Measurements from ENCODE around the gene RESF1.
"Not testable (repeated sequence)": the region's sequence is repeated elsewhere in the genome, so short reads cannot be mapped to it uniquely, and the experiment has no call there.

Gene RESF1

GRCh38 chr12:31959161-31959700 is at the start of gene RESF1:
Gene RESF1, plus strand, starts transcription at chr12:31959415. Its CDS starts 21,541 bp downstream, at chr12:31980956.
- peak; percentile 86 for DNase-seq (ENCODE audit: low spot score)

GRCh38 chr12:31914927-31915326 is 44.3 kb upstream of the RESF1 start:
- no peak for DNase-seq (ENCODE audit: low spot score)

- no peak for DNase-seq (ENCODE audit: low spot score)
Measured at GRCh38 chr12:31915446-31915845, 43.8 kb upstream of the RESF1 start.

- DNase-seq (ENCODE audit: low spot score): no peak
Measured at GRCh38 chr12:31922341-31923062, 36.7 kb upstream of the RESF1 start.

- DNase-seq (ENCODE audit: low spot score): no peak
Measured at GRCh38 chr12:31923063-31923412, 36.2 kb upstream of the RESF1 start.

- no peak for DNase-seq (ENCODE audit: low spot score)
Measured at GRCh38 chr12:31928246-31929026, 30.8 kb upstream of the RESF1 start.

GRCh38 chr12:31929027-31929526 is 30.1 kb upstream of the RESF1 start:
- no peak for DNase-seq (ENCODE audit: low spot score)

GRCh38 chr12:31931796-31932715 is 27.2 kb upstream of the RESF1 start:
- no peak for DNase-seq (ENCODE audit: low spot score)

- DNase-seq (ENCODE audit: low spot score): no peak
Measured at GRCh38 chr12:31944299-31944698, 14.9 kb upstream of the RESF1 start.

GRCh38 chr12:31947971-31948370 is 11.2 kb upstream of the RESF1 start:
- DNase-seq (ENCODE audit: low spot score): no peak

GRCh38 chr12:31948697-31949359 is 10.4 kb upstream of the RESF1 start:
- DNase-seq (ENCODE audit: low spot score): not testable (repeated sequence)

GRCh38 chr12:31950088-31950487 is 9.1 kb upstream of the RESF1 start:
- DNase-seq (ENCODE audit: low spot score): no peak

GRCh38 chr12:31950492-31950891 is 8.7 kb upstream of the RESF1 start:
- no peak for DNase-seq (ENCODE audit: low spot score)

- no peak for DNase-seq (ENCODE audit: low spot score)
Measured at GRCh38 chr12:31951008-31951407, 8.2 kb upstream of the RESF1 start.

- DNase-seq (ENCODE audit: low spot score): no peak
Measured at GRCh38 chr12:31951939-31952338, 7.3 kb upstream of the RESF1 start.

GRCh38 chr12:31952418-31952817 is 6.8 kb upstream of the RESF1 start:
- no peak for DNase-seq (ENCODE audit: low spot score)

GRCh38 chr12:31954925-31955858 is 4.0 kb upstream of the RESF1 start:
- no peak for DNase-seq (ENCODE audit: low spot score)

GRCh38 chr12:31958569-31959160 is 550 bp upstream of the RESF1 start:
- DNase-seq (ENCODE audit: low spot score): no peak

- peak; percentile 53 for DNase-seq (ENCODE audit: low spot score)
Measured at GRCh38 chr12:31959701-31960391, 631 bp downstream of the RESF1 start.
